MM.1S (cell line): ENCODE results near the gene CDH2.

ENCODE experiments used
- DNase-seq: peaks from one replicate; pipeline ENCODE4 v3.0.0-alpha.2; 2015
- H2AFZ ChIP-seq: fragments of 300-600 bp; sonication (generic); 2 replicates; pipeline ENCODE4 v1.6.0; 2016; ENCODE audit warnings: antibody characterized with exemption, low read length
- H3F3A ChIP-seq: fragments of 300-600 bp; sonication (generic); 2 replicates; pipeline ENCODE4 v1.6.1; 2016; ENCODE audit warnings: mild to moderate bottlenecking, antibody characterized with exemption, low read length, moderate library complexity, mixed read lengths; ENCODE audit not compliant: insufficient read depth
- H3K27ac ChIP-seq: fragments of 300-600 bp; sonication (generic); 2 replicates; pipeline ENCODE4 v1.5.1; 2016; ENCODE audit warnings: mild to moderate bottlenecking, low read length
- H3K27me3 ChIP-seq: fragments of 300-600 bp; sonication (generic); replicated peaks from 2 replicates; pipeline ENCODE4 v1.6.0; 2016; ENCODE audit warnings: low read length; ENCODE audit not compliant: insufficient read depth
- H3K36me3 ChIP-seq: fragments of 300-600 bp; sonication (generic); replicated peaks from 2 replicates; pipeline ENCODE4 v1.6.1; 2016; ENCODE audit warnings: mild to moderate bottlenecking, low read length, mixed read lengths; ENCODE audit not compliant: insufficient read depth
- H3K4me1 ChIP-seq: fragments of 300-600 bp; sonication (generic); 2 replicates; pipeline ENCODE4 v1.6.1; 2016; ENCODE audit warnings: low read length, mixed read lengths
- H3K4me2 ChIP-seq: fragments of 300-600 bp; sonication (generic); 2 replicates; pipeline ENCODE4 v1.6.0; 2016; ENCODE audit warnings: low read depth, low read length
- H3K4me3 ChIP-seq: fragments of 300-600 bp; sonication (generic); 2 replicates; pipeline ENCODE4 v1.5.1; 2016; ENCODE audit warnings: low read length, mixed read lengths
- H3K79me2 ChIP-seq: fragments of 300-600 bp; sonication (generic); 2 replicates; pipeline ENCODE4 v1.6.1; 2016; ENCODE audit warnings: mixed run types, low read length, mixed read lengths
- H3K9ac ChIP-seq: fragments of 300-600 bp; sonication (generic); 2 replicates; pipeline ENCODE4 v1.6.1; 2016; ENCODE audit warnings: low read length, mixed read lengths
- H3K9me2 ChIP-seq: fragments of 300-600 bp; sonication (generic); replicated peaks from 2 replicates; pipeline ENCODE4 v1.6.1; 2016; ENCODE audit warnings: mild to moderate bottlenecking, low read length, mixed read lengths; ENCODE audit not compliant: insufficient read depth
- H3K9me3 ChIP-seq: fragments of 300-600 bp; sonication (generic); replicated peaks from 2 replicates; pipeline ENCODE4 v1.6.1; 2016; ENCODE audit warnings: mild to moderate bottlenecking, low read length, mixed read lengths; ENCODE audit not compliant: insufficient read depth
- H4K20me1 ChIP-seq: fragments of 300-600 bp; sonication (generic); 2 replicates; pipeline ENCODE4 v1.6.1; 2016; ENCODE audit warnings: mild to moderate bottlenecking, low read length, moderate library complexity, mixed read lengths; ENCODE audit not compliant: insufficient read depth
- CTCF ChIP-seq: fragments of 300-600 bp; sonication (generic); IDR thresholded peaks from 2 replicates; pipeline ENCODE4 v1.5.1; 2016; ENCODE audit warnings: antibody characterized with exemption, low read length, mixed read lengths
- EZH2 ChIP-seq: fragments of 300-600 bp; sonication (generic); optimal IDR thresholded peaks from 2 replicates; pipeline ENCODE3; 2017; ENCODE audit warnings: low read depth, mild to moderate bottlenecking, antibody characterized with exemption, low read length, mixed read lengths
- EZH2phosphoT487 ChIP-seq: fragments of 300-600 bp; sonication (generic); IDR thresholded peaks from 2 replicates; pipeline ENCODE4 v1.6.1; 2018; ENCODE audit warnings: antibody characterized with exemption, low read length

Gene CDH2

GRCh38 chr18:27983780-27984179, 193.2 kb downstream of the CDH2 start:
- Histone ChIP-seq H4K20me1 (no peaks in the 10 kb centered on the region), H3K9me2 (no peaks in the 10 kb centered on the region), H3K79me2 (no peaks in the 10 kb centered on the region), H3K9me3 (no peaks in the 10 kb centered on the region), H3F3A (no peaks in the 10 kb centered on the region), H3K9ac (no peak overlapping the region), H3K27me3 (no peaks in the 10 kb centered on the region), H2AFZ (no peak overlapping the region), H3K27ac (no peak overlapping the region), H3K4me2 (no peak overlapping the region), H3K4me1 (no peaks in the 10 kb centered on the region), H3K4me3 (no peak overlapping the region), H3K36me3 (no peaks in the 10 kb centered on the region)
- DNase-seq = no peak
- TF ChIP-seq EZH2 (no peak), EZH2phosphoT487 (no peak), CTCF (no peak)

- no peaks in the 10 kb centered on the region for H3K27me3 ChIP-seq
- no peaks in the 10 kb centered on the region for H3K9me2 ChIP-seq
- TF ChIP-seq EZH2phosphoT487 (no peak), CTCF (no peak), EZH2 (no peak)
- H3K36me3 ChIP-seq = no peaks in the 10 kb centered on the region
- no peaks in the 10 kb centered on the region for H3F3A ChIP-seq
- H3K4me3 ChIP-seq = no peak overlapping the region
- no peaks in the 10 kb centered on the region for H4K20me1 ChIP-seq
- H2AFZ ChIP-seq = no peak overlapping the region
- H3K4me2 ChIP-seq = no peak overlapping the region
- DNase-seq = no peak
- no peaks in the 10 kb centered on the region for H3K9me3 ChIP-seq
- no peaks in the 10 kb centered on the region for H3K4me1 ChIP-seq
- H3K79me2 ChIP-seq = no peaks in the 10 kb centered on the region
- no peak overlapping the region for H3K9ac ChIP-seq
- H3K27ac ChIP-seq = no peak overlapping the region
Measured at GRCh38 chr18:27976806-27977408, 200.0 kb downstream of the CDH2 start.

- H3K9ac ChIP-seq = no peak overlapping the region
Measured at GRCh38 chr18:27970321-27970720, 206.6 kb downstream of the CDH2 start.

More at GRCh38 chr18:27970321-27970720, 206.6 kb downstream of the CDH2 start:
- Histone ChIP-seq H3K4me1 (no peaks in the 10 kb centered on the region), H3K9me3 (no peaks in the 10 kb centered on the region), H4K20me1 (no peaks in the 10 kb centered on the region), H3K79me2 (no peaks in the 10 kb centered on the region), H3F3A (no peaks in the 10 kb centered on the region), H3K4me3 (no peak overlapping the region), H3K27me3 (no peaks in the 10 kb centered on the region), H3K9me2 (no peaks in the 10 kb centered on the region), H2AFZ (no peak overlapping the region), H3K27ac (no peak overlapping the region), H3K4me2 (no peak overlapping the region), H3K36me3 (no peaks in the 10 kb centered on the region)
- TF ChIP-seq EZH2phosphoT487 = no peak
- TF ChIP-seq EZH2 = no peak
- TF ChIP-seq CTCF = no peak
- no peak for DNase-seq
